H1 (cell line): ENCODE measurements around the gene LAMTOR3. TPM values are rescaled to one million over a fixed set of nuclear protein-coding genes. Genes with fewer than 3 reads are reported as not detected.

Experiments used
- CTCF ChIA-PET: fragments of 300-600 bp; sonication (Branson Sonifier 250); formaldehyde crosslinking; loops from one replicate; lab custom pipeline; 2021; ENCODE audit not compliant: partially characterized antibody; lab: Charles Lee
- POLR2A ChIA-PET: fragments of 300-600 bp; sonication (Branson Sonifier 250); formaldehyde crosslinking; loops from one replicate; lab custom pipeline; 2021; ENCODE audit warnings: inconsistent platforms; ENCODE audit not compliant: partially characterized antibody; lab: Charles Lee
- DNase-seq, 2 experiments: peaks; one replicate each; pipeline versions ENCODE4 v3.0.0 to v3.0.0-alpha.2; 2010 to 2022; ENCODE audit warnings: low spot score in 2 of 2, low read depth in 1 of 2, mixed read lengths in 1 of 2
- FAIRE-seq: peaks from 2 replicates; lab custom pipeline; 2011; peaks lifted over from hg19 to GRCh38; lab: Jason Lieb, UNC
- H2AFZ ChIP-seq: 2 replicates; pipeline ENCODE4 v1.8.1; 2012; ENCODE audit warnings: low read length, inconsistent platforms
- H2AK5ac ChIP-seq: 2 replicates; pipeline ENCODE4 v1.6.1; 2013; ENCODE audit warnings: low read depth, low read length
- H2BK120ac ChIP-seq: replicated peaks from 2 replicates; pipeline ENCODE3; 2013; ENCODE audit warnings: low read depth, low read length, inconsistent platforms
- H2BK12ac ChIP-seq: 2 replicates; pipeline ENCODE4 v1.6.1; 2013; ENCODE audit warnings: low read depth, low read length
- H2BK15ac ChIP-seq: 2 replicates; pipeline ENCODE4 v1.6.1; 2013; ENCODE audit warnings: low read length
- H2BK20ac ChIP-seq: 2 replicates; pipeline ENCODE4 v1.6.1; 2013; ENCODE audit warnings: low read length
- H2BK5ac ChIP-seq: 2 replicates; pipeline ENCODE4 v1.6.1; 2013; ENCODE audit warnings: low read depth, low read length
- H3K14ac ChIP-seq: 2 replicates; pipeline ENCODE4 v1.6.1; 2013; ENCODE audit warnings: inconsistent platforms; ENCODE audit not compliant: insufficient read length
- H3K18ac ChIP-seq: 2 replicates; pipeline ENCODE4 v1.6.1; 2013; ENCODE audit warnings: low read length; ENCODE audit errors: extremely low read depth
- H3K23ac ChIP-seq: 2 replicates; pipeline ENCODE4 v1.6.1; 2013; ENCODE audit warnings: inconsistent platforms; ENCODE audit not compliant: insufficient read length
- H3K23me2 ChIP-seq: 2 replicates; pipeline ENCODE4 v1.6.1; 2013; ENCODE audit warnings: low read depth, low read length
- H3K27ac ChIP-seq: 2 replicates; pipeline ENCODE4 v1.6.1; 2011; ENCODE audit warnings: low read depth, low read length, inconsistent platforms
- H3K27me3 ChIP-seq, 4 experiments: replicated peaks in 1 of 4; 1 replicate in 1 of 4; 2 replicates in 3 of 4; pipeline versions ENCODE4 v1.6.1 to v1.8.1; 2011 to 2013; ENCODE audit warnings: low read length in 3 of 4, mild to moderate bottlenecking in 3 of 4, inconsistent platforms in 2 of 4, mixed read lengths in 2 of 4, moderate library complexity in 1 of 4; ENCODE audit not compliant: control insufficient read depth in 3 of 4, insufficient read depth in 3 of 4; ENCODE audit errors: extremely low read depth in 1 of 4
- H3K36me3 ChIP-seq, 4 experiments: 2 replicates each; pipeline versions ENCODE4 v1.6.1 to v1.8.1; 2011 to 2013; ENCODE audit warnings: mild to moderate bottlenecking in 4 of 4, low read length in 3 of 4, moderate library complexity in 2 of 4, control low read depth in 1 of 4, inconsistent platforms in 1 of 4; ENCODE audit not compliant: insufficient read depth in 4 of 4, control insufficient read depth in 2 of 4
- H3K4ac ChIP-seq: replicated peaks from 2 replicates; pipeline ENCODE3; 2013; ENCODE audit warnings: low read length, low read depth, mixed read lengths, inconsistent platforms; ENCODE audit not compliant: insufficient read length
- H3K4me1 ChIP-seq, 4 experiments: replicated peaks in 1 of 4; 1 replicate in 1 of 4; 2 replicates in 3 of 4; pipeline versions ENCODE4 v1.6.1 to v1.8.1; 2011 to 2013; ENCODE audit warnings: low read length in 3 of 4, inconsistent platforms in 2 of 4, mixed read lengths in 1 of 4; ENCODE audit not compliant: insufficient read depth in 4 of 4, control insufficient read depth in 3 of 4
- H3K4me2 ChIP-seq, 2 experiments: 2 replicates each; pipeline versions ENCODE4 v1.6.1 to v1.8.1; 2011 to 2013; ENCODE audit warnings: low read depth in 2 of 2, low read length in 2 of 2, control low read depth in 1 of 2, inconsistent platforms in 1 of 2, mild to moderate bottlenecking in 1 of 2; ENCODE audit not compliant: insufficient read depth in 1 of 2
- H3K4me3 ChIP-seq, 4 experiments: fragments of 200-600, 300-600 bp in 1 of 4; sonication (generic), shearing (Covaris generic), sonication (Bioruptor Twin) in 1 of 4; 2 replicates each; pipeline versions ENCODE4 v1.5.1 to v1.8.1; 2011 to 2016; ENCODE audit warnings: low read length in 4 of 4, low read depth in 3 of 4, control low read depth in 2 of 4, inconsistent platforms in 2 of 4, mild to moderate bottlenecking in 2 of 4, mixed read lengths in 1 of 4, moderate library complexity in 1 of 4; ENCODE audit not compliant: insufficient read depth in 2 of 4; ENCODE audit errors: extremely low read depth in 1 of 4
- H3K56ac ChIP-seq: replicated peaks from 2 replicates; pipeline ENCODE3; 2013; ENCODE audit warnings: low read depth, mild to moderate bottlenecking, mixed read lengths, low read length, inconsistent platforms; ENCODE audit not compliant: insufficient read length
- H3K79me1 ChIP-seq: 2 replicates; pipeline ENCODE4 v1.6.1; 2013; ENCODE audit warnings: low read depth, low read length, control low read depth
- H3K79me2 ChIP-seq, 2 experiments: 2 replicates each; pipeline versions ENCODE4 v1.6.1 to v1.8.1; 2012 to 2013; ENCODE audit warnings: low read length in 2 of 2, mild to moderate bottlenecking in 2 of 2, inconsistent platforms in 1 of 2; ENCODE audit not compliant: insufficient read depth in 2 of 2, control insufficient read depth in 1 of 2
- H3K9ac ChIP-seq, 4 experiments: replicated peaks in 1 of 4; 1 replicate in 1 of 4; 2 replicates in 3 of 4; pipeline versions ENCODE4 v1.6.1 to v1.8.1; 2011 to 2013; ENCODE audit warnings: low read depth in 3 of 4, low read length in 3 of 4, control low read depth in 2 of 4, mild to moderate bottlenecking in 2 of 4, moderate library complexity in 2 of 4, inconsistent platforms in 1 of 4; ENCODE audit errors: extremely low read depth in 1 of 4
- H3K9me3 ChIP-seq, 2 experiments: 2 replicates each; pipeline versions ENCODE4 v1.6.1 to v1.8.1; 2012 to 2013; ENCODE audit warnings: mild to moderate bottlenecking in 2 of 2, moderate library complexity in 2 of 2, control low read depth in 1 of 2, inconsistent platforms in 1 of 2, low read depth in 1 of 2, low read length in 1 of 2, mixed read lengths in 1 of 2; ENCODE audit not compliant: insufficient read depth in 2 of 2
- H4K20me1 ChIP-seq, 2 experiments: replicated peaks in 1 of 2; 2 replicates each; pipeline versions ENCODE3 to v1.8.1; 2011 to 2013; ENCODE audit warnings: inconsistent platforms in 2 of 2, low read length in 2 of 2, mild to moderate bottlenecking in 1 of 2; ENCODE audit not compliant: insufficient read depth in 2 of 2, control insufficient read depth in 1 of 2
- H4K5ac ChIP-seq: 2 replicates; pipeline ENCODE4 v1.6.1; 2013; ENCODE audit warnings: low read length, low read depth, mixed read lengths, inconsistent platforms; ENCODE audit not compliant: insufficient read length
- H4K8ac ChIP-seq: 2 replicates; pipeline ENCODE4 v1.8.0; 2013; ENCODE audit warnings: mild to moderate bottlenecking, moderate library complexity, low read length, inconsistent platforms; ENCODE audit not compliant: insufficient read depth; ENCODE audit errors: extremely low read depth
- H4K91ac ChIP-seq: replicated peaks from 2 replicates; pipeline ENCODE3; 2013; ENCODE audit warnings: low read length, mixed read lengths, inconsistent platforms; ENCODE audit not compliant: insufficient read length
- CHD1 ChIP-seq: IDR thresholded peaks from 2 replicates; pipeline ENCODE4 v1.6.1; 2012; ENCODE audit warnings: low read depth, low read length, improper control_type of control experiment
- CTBP2 ChIP-seq: IDR thresholded peaks from 2 replicates; pipeline ENCODE4 v1.7.0; 2011; ENCODE audit warnings: borderline replicate concordance, mild to moderate bottlenecking, moderate library complexity, mixed read lengths, low read length; ENCODE audit not compliant: insufficient read depth, insufficient read length
- GTF2F1 ChIP-seq: IDR thresholded peaks from 2 replicates; pipeline ENCODE4 v1.6.1; 2012; ENCODE audit warnings: low read depth, low read length, improper control_type of control experiment, borderline replicate concordance
- HDAC2 ChIP-seq, 2 experiments: fragments of 300-600 bp in 1 of 2; sonication (generic) in 1 of 2; IDR thresholded peaks; 2 replicates each; pipeline ENCODE4 v1.6.1; 2011 to 2012; ENCODE audit warnings: low read depth in 2 of 2, low read length in 2 of 2, mild to moderate bottlenecking in 2 of 2, moderate library complexity in 2 of 2, borderline replicate concordance in 1 of 2, inconsistent platforms in 1 of 2
- MAX ChIP-seq: IDR thresholded peaks from 2 replicates; pipeline ENCODE4 v1.6.1; 2012; ENCODE audit warnings: inconsistent platforms
- POLR2A ChIP-seq, 2 experiments: IDR thresholded peaks; 1 replicate in 1 of 2; 2 replicates in 1 of 2; pipeline ENCODE4 v1.6.1; 2011; ENCODE audit warnings: low read depth in 2 of 2, low read length in 2 of 2, mild to moderate bottlenecking in 2 of 2; ENCODE audit errors: control extremely low read depth in 1 of 2
- SP2 ChIP-seq: IDR thresholded peaks from 2 replicates; pipeline ENCODE4 v1.6.1; 2012; ENCODE audit warnings: mild to moderate bottlenecking, low read length, inconsistent platforms
- TEAD4 ChIP-seq: IDR thresholded peaks from 2 replicates; pipeline ENCODE4 v1.6.1; 2012; ENCODE audit warnings: low read depth, low read length, inconsistent platforms, mixed read lengths
- WGBS, 2 experiments: shearing (Covaris generic) in 1 of 2; methylation state at CpG; one replicate each; pipeline versions ENCODE4 v1.1.6 to v1.1.7; 2013 to 2015; ENCODE audit warnings: low lambda C conversion rate in 2 of 2, mixed read lengths in 2 of 2, inconsistent platforms in 1 of 2, low coverage in 1 of 2, missing lambda C conversion rate in 1 of 2; ENCODE audit not compliant: insufficient replicate concordance in 2 of 2, insufficient coverage in 1 of 2, insufficient read length in 1 of 2; ENCODE audit errors: extremely low coverage in 1 of 2, missing lambda C conversion rate in 1 of 2; 5-methylcytosine and 5-hydroxymethylcytosine counted together
- polyA plus RNA-seq, 7 experiments: library from polyadenylated mRNA; depleted of rRNA in 3 of 7; stranded (reverse) in 5 of 7; unstranded in 2 of 7; fragments of >200 nt in 5 of 7; fragments of 200-250 nt in 2 of 7; gene quantifications; 1 replicate in 5 of 7; 2 replicates in 1 of 7; 4 replicates in 1 of 7; pipeline versions ENCODE4 v1.2.1 to v1.2.3, GENCODE V29; 2011 to 2013; ENCODE audit warnings: missing spikeins in 2 of 7, mixed read lengths in 2 of 7
- total RNA-seq: library from RNA; stranded (reverse); fragmentation: NEBNext Ultra II Directional; extraction: Animal tissue kit (Norgen Biotek cat#: 25700); gene quantifications from 2 replicates; pipeline ENCODE4 v1.2.1, GENCODE V29; 2021

Gene LAMTOR3
- total and polyA plus RNA-seq, 2 of the 8 experiments (the other 6 are each of a cell fraction or from before 2014, with no cell fraction given) = 25.1 to 34.4 TPM

DNA sequence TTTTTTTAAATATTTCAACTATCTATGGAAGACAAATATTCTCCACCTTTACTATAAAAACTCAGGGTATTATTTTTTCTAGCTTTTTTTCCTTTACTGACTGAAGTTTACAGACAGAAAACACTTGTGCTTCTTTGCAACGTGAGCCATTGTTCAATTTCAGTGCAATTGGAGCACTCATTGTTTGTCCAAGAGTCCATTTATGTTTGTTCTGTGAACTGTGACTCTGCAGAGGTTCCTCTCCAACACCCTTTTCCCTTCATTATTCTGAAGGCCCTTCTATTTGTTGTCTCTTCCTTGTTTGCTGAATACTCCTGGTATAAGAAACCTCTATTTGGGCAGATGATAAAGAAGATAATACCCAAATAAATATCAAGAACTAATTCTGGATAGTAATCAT lies 40.2 kb downstream of the LAMTOR3 start:
- DNase-seq (no peak), FAIRE-seq (no peak)
- POLR2A ChIA-PET = no interaction called here
- H3K14ac ChIP-seq = no peak overlapping the region
- no peak overlapping the region for H2AK5ac ChIP-seq
- H3K79me1 ChIP-seq = no peaks in the 10 kb centered on the region
- no peaks in the 10 kb centered on the region for H4K20me1 ChIP-seq
- no peaks in the 10 kb centered on the region for H3K79me2 ChIP-seq
- no peak overlapping the region for H3K9ac ChIP-seq
- H3K27me3 ChIP-seq = no peaks in the 10 kb centered on the region
- H3K4me3 ChIP-seq = no peak overlapping the region
- H4K5ac ChIP-seq = no peak overlapping the region
- no peak overlapping the region for H3K23ac ChIP-seq
- no peak overlapping the region for H2BK20ac ChIP-seq
- TF ChIP-seq SP2 (no peak), TEAD4 (no peak), CTBP2 (no peak), MAX (no peak), GTF2F1 (no peak), HDAC2 (IDR thresholded peaks at IDR 0.05; ENCODE audit: borderline replicate concordance in 1 of 2, low read depth in 2 of 2, low read length in 2 of 2) (no peak), POLR2A (IDR thresholded peaks at IDR 0.05; ENCODE audit: control extremely low read depth in 1 of 2, low read depth in 2 of 2, low read length in 2 of 2) (no peak), CHD1 (no peak)
- TF ChIP-seq, all 59 proteins: peak for 0
- H3K4me1 ChIP-seq = peaks cover 0 to 5% (median 0%) of the 10 kb centered on the region in 4 experiments; a peak in 1 of 7 replicates
- H3K18ac ChIP-seq = no peak overlapping the region
- no peak overlapping the region for H3K27ac ChIP-seq
- no peaks in the 10 kb centered on the region; the same call in 1 of the 2 replicates for H3K23me2 ChIP-seq
- no peak overlapping the region for H4K91ac ChIP-seq
- no peak overlapping the region for H2BK15ac ChIP-seq
- no peak overlapping the region for H2BK12ac ChIP-seq
- no peak overlapping the region for H4K8ac ChIP-seq
- H3K4me2 ChIP-seq = no peak overlapping the region
- no peaks in the 10 kb centered on the region for H3K36me3 ChIP-seq
- H3K4ac ChIP-seq = no peak overlapping the region
- no peak overlapping the region for H2BK5ac ChIP-seq
- H2BK120ac ChIP-seq = no peak overlapping the region
- H3K9me3 ChIP-seq = no peaks in the 10 kb centered on the region
- CTCF ChIA-PET = interaction anchor here (1.8 kb wide), 1 partner anchor 42 kb away, joined by 5 read pairs; no protein-coding TSS in a partner anchor
- H2AFZ ChIP-seq = no peak overlapping the region
- 84% methylated on average over 1 of the region's 1 CpG; no CpG with 5 or more reads in 1 of the 2 experiments for WGBS, 2 experiments
- no peak overlapping the region for H3K56ac ChIP-seq
